AG20443 (cell line): ENCODE results near the gene USP31.
A peak's percentile ranks its signal among the peaks of the same experiment; 100 is the strongest.
"Not testable (repeated sequence)": the region's sequence is repeated elsewhere in the genome, so short reads cannot be mapped to it uniquely, and the experiment has no call there.

Experiments
- DNase-seq: peaks from one replicate; pipeline ENCODE4 v3.0.0; 2012; ENCODE audit warnings: low spot score, mixed read lengths

Gene USP31

GRCh38 chr16:23096450-23096849 is 52.8 kb downstream of the USP31 start:
- DNase-seq, result not testable (repeated sequence)

- DNase-seq, result not testable (repeated sequence)
Measured at GRCh38 chr16:23094136-23094535, 55.1 kb downstream of the USP31 start.

GRCh38 chr16:23092801-23093117 is 56.5 kb downstream of the USP31 start:
- DNase-seq, result no peak

- DNase-seq, result no peak
Measured at GRCh38 chr16:23092072-23092800, 57.0 kb downstream of the USP31 start.

GRCh38 chr16:23089111-23089510 is 60.1 kb downstream of the USP31 start:
- no peak for DNase-seq

GRCh38 chr16:23088018-23088417 is 61.2 kb downstream of the USP31 start:
- no peak for DNase-seq

GRCh38 chr16:23085949-23086348 is 63.3 kb downstream of the USP31 start:
- no peak for DNase-seq

- no peak for DNase-seq
Measured at GRCh38 chr16:23082161-23082788, 67.0 kb downstream of the USP31 start.

- peak; percentile 54 for DNase-seq
Measured at GRCh38 chr16:23081675-23082119, 67.6 kb downstream of the USP31 start.

GRCh38 chr16:23080747-23081146 is 68.5 kb downstream of the USP31 start:
- DNase-seq, result no peak

- no peak for DNase-seq
Measured at GRCh38 chr16:23080329-23080728, 68.9 kb downstream of the USP31 start.

GRCh38 chr16:23079675-23080301 is 69.5 kb downstream of the USP31 start:
- no peak for DNase-seq

- no peak for DNase-seq
Measured at GRCh38 chr16:23074423-23074822, 74.8 kb downstream of the USP31 start.

GRCh38 chr16:23072769-23073549 is 76.3 kb downstream of the USP31 start:
- no peak for DNase-seq

GRCh38 chr16:23072084-23072599 is 77.1 kb downstream of the USP31 start:
- DNase-seq, result peak; percentile 61

- DNase-seq, result peak; percentile 40
Measured at GRCh38 chr16:23071196-23072083, 77.8 kb downstream of the USP31 start.

GRCh38 chr16:23069844-23070243 is 79.4 kb downstream of the USP31 start:
- DNase-seq, result no peak

- DNase-seq, result no peak
Measured at GRCh38 chr16:23068079-23068736, 81.0 kb downstream of the USP31 start.

GRCh38 chr16:23066676-23067075 is 82.6 kb downstream of the USP31 start:
- DNase-seq, result no peak

GRCh38 chr16:23064639-23065038 is 84.6 kb downstream of the USP31 start:
- DNase-seq, result no peak

- no peak for DNase-seq
Measured at GRCh38 chr16:23062524-23062923, 86.7 kb downstream of the USP31 start.
